Fibroblast of skin of scalp (primary cell): ENCODE data around the gene SLIT1.
A peak's percentile ranks its signal among the peaks of the same experiment; 100 is the strongest.

Source experiments
- DNase-seq: peaks from one replicate; pipeline ENCODE4 v3.0.0-alpha.2; 2013

Gene SLIT1

DNA sequence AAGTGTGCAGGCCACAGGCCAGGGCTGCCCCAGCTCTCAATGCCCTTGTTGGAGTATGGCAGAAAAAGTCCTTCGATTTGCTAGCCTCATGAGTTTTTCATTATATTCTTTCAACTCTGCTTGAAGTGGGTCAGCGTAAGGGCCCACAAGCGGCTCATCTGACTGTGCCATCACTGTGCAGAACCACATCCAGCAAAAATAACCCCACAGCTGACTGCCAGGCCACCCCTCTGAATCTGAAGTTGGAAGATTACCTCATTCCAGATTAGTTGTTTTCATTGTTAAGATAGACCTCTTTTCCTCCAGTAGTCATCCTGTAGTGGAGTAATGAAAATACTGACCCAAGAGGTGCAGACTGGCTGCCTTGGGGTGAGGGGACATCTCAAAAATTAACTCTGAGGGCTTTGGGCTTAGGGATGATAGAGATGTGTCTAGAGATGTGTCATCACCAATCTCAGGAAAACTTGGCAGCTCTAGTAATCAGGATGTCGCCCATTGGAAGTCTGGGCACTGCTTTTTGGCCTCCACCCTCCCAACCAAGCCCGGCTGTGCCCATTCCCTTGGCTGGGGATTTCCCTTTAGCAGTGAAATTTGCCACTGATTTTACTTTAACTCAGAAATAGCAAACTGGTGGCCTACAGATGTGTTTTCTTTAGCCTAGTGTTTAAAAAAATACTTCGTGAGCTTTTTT lies 189.3 kb downstream of the SLIT1 start:
- no peak for DNase-seq

DNA sequence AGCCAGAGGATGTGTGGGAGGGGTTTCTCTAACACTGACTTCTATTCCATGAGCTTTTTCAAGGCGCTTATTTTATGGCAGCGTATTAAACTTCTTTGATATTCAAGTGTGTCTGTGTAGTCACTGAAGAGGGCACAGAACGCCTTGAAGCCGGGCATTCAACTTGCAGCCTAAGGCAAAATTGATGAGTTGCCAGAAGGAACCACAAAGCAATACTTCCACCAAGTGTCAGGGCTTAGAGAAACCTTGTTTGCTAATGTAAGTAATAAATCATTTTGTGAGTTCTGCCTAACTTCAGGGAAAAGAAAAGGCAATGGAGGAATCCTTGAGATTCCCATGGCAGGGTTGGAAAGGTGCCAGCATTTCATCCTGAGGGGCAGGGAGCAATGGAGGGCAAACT lies 189.9 kb downstream of the SLIT1 start:
- peak; percentile 43 for DNase-seq

- no peak for DNase-seq
Measured at GRCh38 chr10:96992721-96993120, 193.0 kb downstream of the SLIT1 start.

GRCh38 chr10:96991313-96991841 lies 194.4 kb downstream of the SLIT1 start:
- DNase-seq: peak; percentile 86

GRCh38 chr10:96988426-96988825 lies 197.3 kb downstream of the SLIT1 start:
- no peak for DNase-seq

DNA sequence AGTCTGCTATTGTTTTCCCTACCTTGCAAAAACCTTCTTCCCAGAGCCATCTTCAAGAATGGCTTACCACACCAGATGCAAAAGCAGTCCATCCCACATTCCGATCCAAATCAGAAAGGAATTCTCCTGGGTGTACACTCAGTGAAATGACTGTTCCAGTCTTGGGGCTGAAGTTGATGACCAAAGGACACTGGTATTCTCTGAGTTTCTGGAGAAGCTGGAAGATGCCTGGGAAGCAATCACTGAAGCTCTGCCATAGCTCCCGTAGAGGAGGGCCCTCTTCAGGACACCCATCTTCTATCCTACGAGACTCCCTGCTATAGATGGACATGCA lies 197.9 kb downstream of the SLIT1 start:
- peak; percentile 76 for DNase-seq

DNA sequence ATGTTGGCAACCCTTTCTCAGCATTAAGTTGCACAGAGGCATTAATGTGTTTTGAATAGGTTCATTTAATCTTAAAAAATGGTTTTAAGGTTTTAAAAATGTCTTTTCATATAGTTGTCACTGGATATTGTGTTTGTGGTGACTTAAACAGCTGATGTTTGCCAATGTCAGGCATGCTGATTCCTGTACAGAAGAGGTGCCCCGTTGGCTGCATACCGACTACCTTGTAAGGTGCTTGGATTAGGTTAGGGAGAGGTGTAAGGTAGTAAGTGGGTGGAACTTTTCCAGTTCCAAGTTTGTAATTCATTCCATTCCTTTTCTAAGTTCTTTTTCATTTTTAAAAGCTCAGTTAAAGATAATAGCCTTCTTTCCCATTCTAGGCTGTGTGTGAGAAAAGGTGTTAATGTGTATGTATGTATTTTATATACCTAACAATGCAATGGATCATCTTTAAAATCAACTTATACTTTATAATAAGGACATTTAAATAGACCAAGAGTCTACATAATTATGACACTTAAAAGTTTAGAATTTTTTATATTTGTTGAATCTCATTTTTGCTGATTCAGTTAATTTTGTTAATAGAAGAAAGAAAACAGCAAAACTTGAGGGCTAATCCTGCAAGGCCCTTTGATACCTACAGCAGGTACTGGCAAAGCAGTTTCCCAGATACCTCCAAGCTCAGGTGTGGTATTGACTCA lies 198.5 kb downstream of the SLIT1 start:
- DNase-seq: no peak

- no peak for DNase-seq
Measured at GRCh38 chr10:96986200-96986856, 199.4 kb downstream of the SLIT1 start.

GRCh38 chr10:96984541-96985131 lies 201.1 kb downstream of the SLIT1 start:
- DNase-seq: no peak

GRCh38 chr10:96982149-96982930 lies 203.4 kb downstream of the SLIT1 start:
- DNase-seq: no peak

GRCh38 chr10:96978621-96979154 lies 207.1 kb downstream of the SLIT1 start:
- DNase-seq: no peak

DNA sequence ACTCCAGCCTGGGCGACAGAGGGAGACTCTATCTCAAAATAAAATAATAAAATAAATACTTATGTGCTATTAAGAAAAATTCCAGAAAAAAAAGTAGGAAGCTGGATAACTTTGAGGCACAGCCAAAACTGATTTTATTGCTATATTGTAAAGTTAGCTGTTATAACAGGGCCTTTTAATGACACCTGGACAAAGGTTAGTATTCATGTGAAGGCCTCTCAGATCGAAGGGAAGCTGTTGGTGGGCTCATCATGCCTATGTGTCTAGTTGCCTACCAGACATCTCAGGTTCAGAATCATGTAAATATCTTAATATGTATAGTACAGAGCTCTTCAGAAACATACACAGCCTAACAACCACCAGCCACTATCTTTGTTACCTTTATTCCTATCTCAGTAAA lies 210.6 kb downstream of the SLIT1 start:
- DNase-seq: no peak

- DNase-seq: peak; percentile 47
Measured at GRCh38 chr10:96973809-96974747, 211.7 kb downstream of the SLIT1 start.

GRCh38 chr10:96972264-96972663 lies 213.5 kb downstream of the SLIT1 start:
- DNase-seq: no peak

GRCh38 chr10:96971324-96971723 lies 214.4 kb downstream of the SLIT1 start:
- DNase-seq: no peak

DNA sequence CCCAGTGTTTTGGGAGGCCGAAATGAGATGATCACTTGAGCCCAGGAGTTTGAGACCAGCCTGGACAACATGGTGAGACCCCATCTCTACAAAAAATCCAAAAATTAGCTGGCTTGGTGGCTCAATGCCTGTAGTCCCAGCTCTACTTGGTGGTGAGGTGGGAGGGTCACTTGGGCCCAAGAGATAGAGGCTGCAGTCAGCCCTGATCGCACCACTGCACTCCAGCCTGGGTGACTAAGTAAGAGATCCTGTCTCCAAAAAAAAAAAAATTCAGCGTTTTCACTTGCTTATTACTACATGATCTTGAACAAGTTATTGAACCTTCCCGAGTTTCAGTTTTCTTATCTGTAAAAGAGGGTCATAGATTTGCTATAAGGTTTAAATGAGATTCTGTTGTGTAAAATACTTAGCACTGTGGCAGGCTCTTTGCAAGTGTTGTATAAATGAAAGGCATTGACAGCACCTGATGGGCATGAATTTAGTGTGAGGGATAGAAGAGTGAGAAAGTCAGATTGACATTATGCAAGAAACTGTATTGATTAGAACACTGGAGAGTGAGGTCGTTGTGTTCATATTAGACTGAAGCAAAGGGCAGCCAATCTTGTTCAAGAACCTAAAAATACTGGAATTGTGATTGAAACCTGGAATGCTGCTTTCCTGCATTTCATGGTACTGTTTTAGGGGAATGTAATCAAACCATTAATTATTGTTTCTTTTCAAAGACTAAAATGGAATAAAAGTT lies 216.9 kb downstream of the SLIT1 start:
- no peak for DNase-seq

DNA sequence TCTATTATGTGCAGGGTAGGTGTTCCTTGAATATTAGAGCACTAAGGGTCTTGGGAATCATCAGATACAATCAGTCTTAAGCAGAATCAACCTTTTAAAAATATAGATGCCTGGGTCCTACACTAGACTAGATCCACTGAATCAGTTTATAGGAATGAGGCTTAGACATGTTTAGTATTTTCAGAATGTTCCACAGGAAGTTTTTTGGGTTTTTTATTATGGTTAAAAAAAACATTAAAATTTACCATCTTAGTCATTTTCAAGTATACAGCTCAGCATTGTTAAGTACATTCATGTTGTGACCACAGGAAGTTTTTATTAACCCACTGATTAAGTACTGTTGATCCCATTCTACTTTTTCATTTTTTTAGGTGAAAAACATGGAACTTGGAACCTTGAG lies 217.9 kb downstream of the SLIT1 start:
- DNase-seq: peak; percentile 65

DNA sequence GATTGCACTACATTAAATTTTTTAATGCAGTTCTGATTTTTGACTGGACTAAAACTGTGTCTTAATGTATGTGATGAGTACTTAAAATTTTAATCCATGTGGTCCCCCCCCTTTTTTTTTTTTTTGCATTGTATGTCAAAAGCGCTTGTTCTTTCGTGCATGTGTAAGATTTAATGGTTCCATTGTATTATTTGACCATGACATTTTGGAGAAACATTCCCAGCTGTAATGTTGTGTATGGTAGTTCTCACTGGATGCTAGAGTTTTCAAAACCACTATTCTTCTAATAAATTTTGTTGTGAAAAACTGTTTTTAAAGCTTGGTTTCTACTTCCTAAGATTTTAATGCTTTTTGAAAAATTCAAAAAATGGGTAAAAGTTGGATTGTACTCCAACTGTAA lies 221.6 kb downstream of the SLIT1 start:
- DNase-seq: no peak

DNA sequence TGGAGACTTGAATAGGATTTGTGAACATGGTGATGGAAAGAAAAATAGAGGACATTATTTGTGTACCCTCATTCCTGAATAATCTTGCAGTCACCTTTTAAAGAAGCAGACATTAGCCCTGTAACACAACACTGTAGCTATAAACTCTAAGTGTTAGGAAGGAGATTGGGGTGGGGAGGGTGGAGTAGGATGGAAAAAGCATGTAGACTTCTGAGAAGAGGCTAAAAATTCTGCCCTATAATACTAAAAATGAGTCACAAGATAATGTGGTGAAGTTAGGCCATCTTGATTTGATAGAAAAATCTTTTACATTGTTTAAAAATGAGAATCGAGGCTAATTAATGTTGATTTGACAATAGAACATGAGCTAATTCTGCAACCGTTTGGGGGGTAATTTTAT lies 224.9 kb downstream of the SLIT1 start:
- no peak for DNase-seq

- no peak for DNase-seq
Measured at GRCh38 chr10:96959733-96960132, 226.0 kb downstream of the SLIT1 start.
